HT-29 (cell line): ENCODE data around the gene CAPN7. TPM values are rescaled to one million over a fixed set of nuclear protein-coding genes. Genes with fewer than 3 reads are reported as not detected.

ENCODE experiments used
- DNase-seq: peaks from one replicate; pipeline ENCODE4 v3.0.0-alpha.2; 2015; ENCODE audit warnings: low spot score
- total RNA-seq: library from RNA; depleted of rRNA; stranded (reverse); fragments of >200 nt; shearing (Covaris generic); gene quantifications from 2 replicates; pipeline ENCODE4 v1.2.3, GENCODE V29; 2014

CAPN7 gene
- total RNA-seq, 1 experiment from 2014 or later: 12.3 TPM

DNA sequence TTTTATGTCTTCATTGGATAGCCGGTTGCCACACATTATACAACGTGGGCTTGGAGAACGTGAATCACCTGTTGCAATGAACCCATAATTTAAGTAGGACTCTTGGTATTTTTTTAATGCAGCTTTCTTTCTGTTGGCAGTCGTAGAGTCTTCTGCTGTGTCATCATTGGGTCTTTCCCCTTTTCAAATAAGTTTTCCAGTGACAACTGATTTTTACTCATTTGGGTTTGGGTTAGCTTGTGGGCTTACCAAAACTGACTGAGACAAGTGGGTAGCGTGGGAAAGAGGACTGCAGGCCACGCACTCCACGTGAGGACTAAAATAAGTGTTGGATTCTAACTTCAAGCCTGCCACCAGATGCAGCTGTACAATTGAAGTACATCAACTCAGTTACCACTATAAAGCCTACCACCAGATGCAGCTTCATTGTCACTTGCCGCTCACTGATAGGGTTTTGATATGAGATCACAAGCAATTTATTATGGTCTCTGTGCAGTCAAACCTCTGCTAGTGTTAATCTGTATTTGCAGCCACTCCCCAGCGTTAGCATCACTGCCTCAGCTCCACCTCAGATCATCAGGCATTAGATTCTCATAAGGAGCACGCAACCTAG lies 6.4 kb upstream of the CAPN7 start:
- no peak for DNase-seq

DNA sequence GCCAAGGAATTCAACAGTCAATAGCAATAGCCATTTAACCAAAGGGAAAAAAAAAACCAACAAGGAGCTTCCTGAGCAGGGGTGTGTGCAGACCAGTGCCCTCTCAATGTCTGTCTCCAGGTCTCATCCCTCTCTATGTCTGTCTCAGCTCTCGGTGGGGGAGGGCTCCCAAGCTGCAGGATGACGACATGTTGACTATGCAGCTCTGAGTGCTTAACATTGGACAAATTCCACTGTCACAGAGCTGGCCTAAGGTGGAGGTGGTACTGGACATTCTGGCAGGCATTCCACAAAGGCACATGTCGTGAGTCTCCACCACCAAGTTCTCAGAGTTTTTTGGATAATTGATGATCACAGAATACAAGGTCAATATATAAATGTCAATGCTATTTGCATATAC lies 2.0 kb upstream of the CAPN7 start:
- no peak for DNase-seq

DNA sequence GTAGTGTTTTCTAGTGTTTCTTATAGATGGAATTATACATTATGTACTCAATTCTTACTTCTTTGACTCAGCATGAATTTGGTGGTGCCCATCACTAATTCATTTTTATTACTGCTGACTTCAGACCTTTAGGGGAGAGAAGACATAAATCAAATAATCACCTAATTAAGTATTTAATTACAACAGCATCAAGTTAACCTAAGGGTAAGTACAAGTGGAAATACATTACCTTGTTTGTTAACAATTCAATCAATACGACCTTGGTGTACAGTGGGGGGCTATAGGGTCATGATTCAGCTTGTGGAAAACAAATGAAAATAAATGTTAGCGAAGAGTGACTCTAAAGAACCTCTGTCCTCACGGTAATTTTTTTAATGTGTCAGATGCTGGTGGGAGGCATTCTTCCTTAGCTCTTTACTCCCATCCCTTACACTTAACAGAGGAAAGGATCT lies 538 bp upstream of the CAPN7 start:
- DNase-seq: no peak

DNA sequence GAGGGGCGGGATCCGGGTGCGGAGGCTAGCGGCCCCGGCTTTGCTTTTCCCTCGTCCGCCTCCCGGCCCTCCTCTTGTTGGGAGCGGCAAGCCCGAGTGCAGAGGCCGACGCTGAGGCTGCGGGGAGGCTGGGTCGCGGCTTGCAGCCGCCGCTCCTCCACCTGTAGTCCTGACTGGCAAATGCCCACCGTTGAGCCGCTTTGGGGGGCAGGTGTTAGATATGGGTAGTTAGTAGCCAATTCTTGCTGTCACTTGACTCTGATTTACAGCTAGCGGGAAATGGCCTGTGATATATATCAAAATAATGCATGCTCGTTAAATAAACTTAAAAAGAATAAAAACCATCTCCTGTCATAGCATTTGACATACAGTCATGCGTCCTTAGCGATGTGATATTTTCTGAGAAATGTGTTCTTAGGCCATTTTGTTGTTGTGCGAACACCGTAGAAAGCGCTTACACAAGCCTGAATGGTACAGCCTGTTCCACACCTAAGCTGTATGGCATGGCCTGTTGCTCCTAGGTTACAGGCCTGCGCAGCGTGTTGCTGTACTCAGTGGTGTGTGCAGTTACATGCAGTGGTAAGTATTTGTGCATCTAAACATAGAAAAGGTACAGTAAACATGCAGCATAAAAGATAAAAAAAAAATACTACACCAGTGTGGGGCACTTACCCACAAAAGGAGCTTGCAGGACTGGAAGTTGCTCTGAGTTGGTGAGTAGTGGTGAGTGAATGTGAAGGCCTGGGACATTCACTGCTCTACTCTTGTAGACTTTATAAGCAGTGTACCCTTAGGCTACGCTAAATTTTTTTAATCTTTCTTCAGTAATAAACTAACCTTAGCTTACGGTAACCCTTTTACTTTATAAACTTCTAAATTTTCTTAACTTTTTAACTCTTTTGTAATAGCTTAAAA lies 873 bp downstream of the CAPN7 start:
- peak; percentile 51 for DNase-seq

DNA sequence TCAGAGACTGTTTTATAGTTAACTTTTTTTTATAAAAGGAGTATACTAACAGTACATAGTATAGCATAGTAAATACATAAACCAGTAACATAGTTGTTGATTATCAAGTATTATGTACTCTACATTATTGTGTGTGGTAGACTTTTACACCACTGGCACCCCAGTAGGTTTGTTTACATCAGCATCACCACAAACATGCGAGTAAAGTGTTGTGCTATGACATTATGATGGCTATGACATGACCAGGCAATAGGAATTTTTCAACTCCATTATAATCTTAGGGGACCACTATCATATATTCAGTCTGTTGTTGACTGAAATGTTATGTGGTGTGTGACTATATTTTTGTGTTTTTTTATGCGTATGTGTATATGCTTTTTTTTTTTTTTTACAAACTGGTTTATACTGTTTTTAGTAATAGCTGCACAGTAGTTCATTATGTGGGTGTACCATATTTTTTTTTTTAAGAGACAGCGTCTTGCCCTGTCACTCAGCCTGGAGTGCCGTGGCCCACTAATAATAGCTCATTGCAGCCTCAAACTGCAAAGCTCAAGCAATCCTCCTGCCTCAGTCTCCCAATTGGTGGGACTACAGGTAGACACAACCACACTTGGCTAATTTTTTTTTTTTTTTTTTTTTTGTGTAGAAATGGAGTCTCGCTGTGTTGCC lies 1.9 kb downstream of the CAPN7 start:
- DNase-seq: no peak

DNA sequence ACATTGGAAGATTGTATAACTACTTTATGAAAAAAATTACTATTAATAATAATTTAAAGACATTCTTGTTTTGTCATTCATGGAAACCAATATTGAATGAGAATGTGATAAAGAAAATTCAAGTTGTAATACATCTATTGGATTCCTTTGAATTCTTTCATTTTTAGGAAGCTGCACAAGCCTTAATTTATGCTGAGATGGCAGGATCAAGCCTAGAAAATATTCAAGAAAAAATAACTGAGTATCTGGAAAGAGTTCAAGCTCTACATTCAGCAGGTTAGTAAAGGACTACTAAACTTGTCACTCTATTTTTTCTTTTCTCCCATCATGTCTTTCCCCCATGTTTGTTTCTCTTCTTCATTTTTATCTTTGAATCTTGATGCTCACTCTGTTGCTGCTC lies 5.9 kb downstream of the CAPN7 start:
- DNase-seq: no peak

DNA sequence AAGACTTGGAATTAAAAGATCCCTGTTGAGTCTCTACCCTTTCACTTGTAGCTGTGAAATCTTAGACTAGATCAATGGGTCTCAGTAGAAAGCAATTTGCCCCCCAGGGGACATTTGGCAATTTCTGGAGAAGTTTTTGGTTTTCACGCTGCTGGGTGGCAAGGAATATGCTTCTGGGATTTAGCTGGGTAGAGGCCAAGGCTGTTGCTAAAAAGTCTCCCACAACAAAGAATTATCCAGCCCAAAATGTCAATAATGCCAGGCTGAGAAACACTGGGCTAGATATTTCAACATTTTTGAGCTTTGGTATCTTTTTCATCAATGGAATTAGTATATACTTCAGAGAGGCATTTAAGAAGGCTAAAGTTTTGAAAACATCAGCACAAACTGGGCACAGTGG lies 8.7 kb downstream of the CAPN7 start:
- no peak for DNase-seq

DNA sequence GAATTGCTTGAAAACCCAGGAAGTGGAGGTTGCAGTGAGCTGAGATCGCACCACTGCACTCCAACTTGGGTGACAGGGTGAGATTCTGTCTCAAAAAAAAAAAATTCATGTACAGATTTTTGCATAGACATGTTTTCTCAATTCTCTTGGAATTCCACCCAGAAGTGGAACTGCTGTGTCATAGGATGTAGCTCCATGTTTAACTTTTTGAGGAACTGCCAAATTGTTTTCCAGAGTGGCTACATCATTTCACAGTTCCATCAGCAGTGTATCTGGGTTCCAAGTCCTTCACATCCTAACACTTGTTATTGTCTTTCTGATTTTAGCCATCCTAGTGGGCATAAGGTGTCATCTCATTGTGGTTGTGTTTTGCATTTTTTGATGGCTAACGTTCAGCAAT lies 9.9 kb downstream of the CAPN7 start:
- no peak for DNase-seq

DNA sequence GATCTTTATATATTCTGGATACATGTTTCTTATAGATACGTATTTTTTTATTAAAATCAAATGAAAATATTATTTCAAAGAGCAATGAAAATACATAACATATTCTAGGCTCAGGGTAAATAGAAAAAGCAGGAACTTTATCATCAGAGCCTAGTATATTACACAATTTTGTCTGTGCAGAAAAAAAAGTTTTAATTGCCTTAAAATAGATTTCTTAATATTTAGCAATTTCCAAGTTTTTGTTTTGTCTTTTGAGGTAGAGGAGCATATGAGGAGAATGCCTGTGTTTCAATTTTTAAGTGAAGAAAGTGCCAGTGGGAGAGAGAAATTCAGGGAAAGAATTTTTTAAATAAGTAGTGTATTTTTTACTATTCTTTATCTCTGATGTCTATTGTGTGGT lies 10.5 kb downstream of the CAPN7 start:
- DNase-seq: no peak

DNA sequence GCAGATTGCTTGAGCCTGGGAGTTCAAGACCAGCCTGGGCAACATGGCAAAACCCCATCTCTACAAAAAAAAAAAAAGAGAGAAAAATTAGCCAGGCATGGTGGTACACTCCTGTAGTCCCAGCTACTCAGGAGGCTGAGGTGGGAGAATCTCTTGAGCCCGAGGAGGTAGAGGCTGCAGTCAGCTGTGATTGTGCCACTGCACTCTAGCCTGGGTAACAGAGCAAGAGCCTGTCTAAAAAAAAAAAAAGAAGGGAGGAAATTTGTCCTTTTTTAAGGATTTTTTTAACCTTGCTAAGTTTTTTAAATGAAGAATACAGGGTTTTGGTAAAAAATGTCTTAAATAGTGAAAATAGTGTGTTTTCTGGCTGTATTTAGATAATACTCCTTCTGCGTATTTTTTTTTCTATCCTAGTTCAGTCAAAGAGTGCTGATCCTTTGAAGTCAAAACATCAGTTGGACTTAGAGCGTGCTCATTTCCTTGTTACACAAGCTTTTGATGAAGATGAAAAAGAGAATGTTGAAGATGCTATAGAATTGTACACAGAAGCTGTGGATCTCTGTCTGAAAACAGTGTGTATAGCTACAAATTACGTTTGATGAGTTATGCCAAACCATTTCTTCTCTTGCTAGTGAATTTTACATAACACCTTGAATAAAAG lies 11.1 kb downstream of the CAPN7 start:
- no peak for DNase-seq

DNA sequence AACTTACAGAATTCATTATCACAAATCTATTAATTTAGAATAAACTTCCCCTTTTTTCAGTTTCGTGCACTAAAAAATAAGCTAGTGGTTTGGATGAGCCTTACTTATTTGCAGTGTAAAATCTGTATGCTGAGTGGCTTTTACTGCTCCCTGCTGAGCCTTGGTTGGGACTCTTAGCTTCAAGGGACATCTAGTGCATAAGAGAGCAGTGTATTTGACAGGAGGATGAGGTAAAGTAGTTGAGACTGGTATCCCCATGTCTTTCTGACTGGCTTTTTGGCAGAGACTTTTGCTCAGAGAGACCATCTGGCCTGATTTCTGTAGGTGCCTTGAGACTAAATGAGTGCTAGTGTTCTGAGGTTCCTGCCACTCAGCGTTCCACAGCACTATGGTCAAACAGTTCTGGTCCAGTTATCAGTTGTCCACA lies 11.8 kb downstream of the CAPN7 start:
- DNase-seq: no peak

DNA sequence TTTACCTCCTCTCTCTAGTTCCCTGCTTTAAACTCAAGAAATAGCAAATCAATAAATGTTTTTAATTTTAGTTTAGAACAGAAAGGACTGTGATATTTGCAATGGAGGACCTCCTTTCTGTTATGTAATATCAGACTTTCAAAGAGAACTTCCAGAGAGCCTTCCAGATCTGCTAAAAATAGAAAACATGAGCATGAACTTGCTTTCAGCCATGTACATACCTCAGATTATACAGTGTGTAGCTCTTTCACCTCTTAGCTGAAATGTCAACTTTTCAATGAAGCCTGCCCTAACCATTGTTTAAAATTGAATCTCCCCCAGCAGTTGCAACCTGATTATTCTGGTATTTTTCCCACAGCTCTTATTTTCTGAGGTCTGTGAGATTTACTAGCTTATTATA lies 12.6 kb downstream of the CAPN7 start:
- no peak for DNase-seq

DNA sequence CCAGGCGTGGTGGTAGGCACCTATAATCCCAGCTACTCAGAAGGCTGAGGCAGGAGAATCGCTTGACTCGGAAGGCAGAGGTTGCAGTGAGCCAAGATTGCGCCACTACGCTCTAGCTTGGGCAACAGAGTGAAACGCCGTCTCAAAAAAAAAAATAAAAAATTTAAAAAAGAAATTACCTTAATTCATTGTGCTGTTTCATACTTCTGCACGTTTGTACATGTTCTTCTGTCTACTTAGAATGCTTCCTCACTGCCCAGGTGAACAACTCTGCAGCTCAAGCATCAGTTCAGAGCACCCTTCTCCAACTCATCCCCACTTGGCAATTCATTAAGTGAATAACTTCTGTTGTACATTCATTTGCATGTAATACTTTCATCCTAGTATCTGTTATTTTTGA lies 14.0 kb downstream of the CAPN7 start:
- DNase-seq: no peak

DNA sequence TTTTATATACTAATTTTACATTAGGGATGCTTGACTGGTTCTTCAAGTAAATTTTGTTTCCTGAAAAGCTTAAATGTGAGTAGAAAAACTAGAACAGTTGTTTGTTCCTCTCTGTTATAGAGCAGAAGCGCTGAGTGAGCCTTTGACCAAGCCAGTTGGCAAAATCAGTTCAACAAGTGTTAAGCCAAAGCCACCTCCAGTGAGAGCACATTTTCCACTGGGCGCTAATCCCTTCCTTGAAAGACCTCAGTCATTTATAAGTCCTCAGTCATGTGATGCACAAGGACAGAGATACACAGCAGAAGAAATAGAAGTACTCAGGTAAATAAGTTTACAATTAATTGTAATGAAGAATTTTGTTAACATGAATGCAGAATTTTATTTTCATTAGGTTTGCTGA lies 14.6 kb downstream of the CAPN7 start:
- no peak for DNase-seq

DNA sequence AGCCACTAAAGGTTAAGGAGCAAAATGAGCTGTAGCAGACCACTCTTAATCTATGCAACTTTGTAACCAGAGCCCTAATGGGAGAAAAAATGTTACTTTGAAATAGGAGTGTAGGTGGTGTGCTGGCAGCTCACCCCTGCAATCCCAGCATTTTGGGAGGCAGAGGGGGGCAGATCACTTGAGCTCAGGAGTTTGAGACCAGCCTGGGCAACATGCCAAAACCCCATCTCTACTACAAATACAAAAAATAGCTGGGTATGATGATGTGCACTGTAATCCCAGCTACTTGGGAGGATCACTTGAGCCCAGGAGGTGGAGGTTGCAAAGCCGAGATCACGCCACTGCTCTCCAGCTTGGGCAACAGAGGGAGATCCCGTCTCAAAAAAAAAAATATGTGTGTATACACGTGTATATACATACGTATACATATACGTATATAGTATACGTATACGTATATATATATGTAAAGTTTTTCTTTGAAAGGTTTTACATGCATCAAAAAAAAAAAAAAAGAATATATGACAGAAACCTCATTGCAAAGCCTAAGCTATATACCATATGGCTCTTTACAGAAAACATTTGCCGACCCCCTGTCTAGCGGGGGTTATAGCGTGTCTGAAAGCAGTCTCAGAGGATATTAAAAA lies 15.7 kb downstream of the CAPN7 start:
- no peak for DNase-seq

DNA sequence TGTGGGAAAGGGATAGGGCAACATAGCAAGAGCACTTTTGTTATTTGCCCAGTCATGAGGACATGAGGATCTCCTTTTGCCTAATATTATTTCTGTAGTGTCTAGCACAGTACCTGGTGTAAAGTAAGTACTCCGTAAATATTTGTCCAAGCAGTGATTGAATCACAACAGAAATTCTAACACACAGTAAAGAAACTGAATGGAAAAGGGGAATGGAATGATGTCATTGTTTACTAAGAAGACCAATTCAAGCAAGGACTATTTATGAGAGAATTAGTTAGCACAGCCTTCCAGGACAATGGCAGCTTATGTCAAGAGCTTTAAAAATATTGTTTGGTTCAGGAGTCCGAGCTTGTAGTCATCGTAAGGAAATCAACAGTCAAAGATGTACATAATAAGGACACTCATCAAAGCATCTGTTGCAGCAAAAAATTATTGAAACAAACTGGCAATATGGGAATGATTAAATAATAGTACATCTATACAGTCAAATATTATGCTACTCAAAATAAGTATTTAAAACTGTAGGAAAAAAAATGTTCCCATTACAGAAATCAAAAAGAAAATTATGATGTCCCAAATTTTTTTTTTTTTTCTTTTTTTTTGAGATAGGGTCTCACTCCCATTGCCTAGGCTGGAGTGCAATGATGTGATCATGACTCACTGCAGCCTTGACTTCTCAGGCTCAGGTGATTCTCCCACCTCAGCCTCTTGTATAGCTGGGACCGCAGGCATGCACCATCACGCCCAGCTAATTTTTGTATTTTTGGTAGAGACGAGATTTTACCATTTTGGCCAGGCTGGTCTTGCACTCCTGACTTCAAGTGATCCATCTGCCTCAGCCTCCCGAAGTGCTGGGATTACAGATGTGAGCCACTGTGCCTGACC lies 17.9 kb downstream of the CAPN7 start:
- DNase-seq: no peak

DNA sequence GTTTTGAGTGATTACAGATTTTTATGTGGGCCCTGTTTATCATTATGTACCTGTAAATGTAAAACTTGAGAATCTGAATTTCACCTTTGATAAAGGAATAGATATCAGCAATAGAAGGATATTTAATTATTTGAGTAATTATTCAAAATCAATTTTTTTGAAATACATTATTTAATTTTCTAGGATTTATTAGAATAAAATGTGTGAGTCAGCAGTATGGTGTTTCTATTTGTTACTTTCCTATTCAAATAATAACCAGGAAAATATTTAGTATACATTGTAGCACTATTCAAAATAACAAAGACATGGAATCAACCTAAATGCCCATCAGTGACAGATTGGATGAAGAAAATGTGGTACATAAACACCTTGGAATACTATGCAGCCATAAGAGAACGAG lies 22.1 kb downstream of the CAPN7 start:
- no peak for DNase-seq

DNA sequence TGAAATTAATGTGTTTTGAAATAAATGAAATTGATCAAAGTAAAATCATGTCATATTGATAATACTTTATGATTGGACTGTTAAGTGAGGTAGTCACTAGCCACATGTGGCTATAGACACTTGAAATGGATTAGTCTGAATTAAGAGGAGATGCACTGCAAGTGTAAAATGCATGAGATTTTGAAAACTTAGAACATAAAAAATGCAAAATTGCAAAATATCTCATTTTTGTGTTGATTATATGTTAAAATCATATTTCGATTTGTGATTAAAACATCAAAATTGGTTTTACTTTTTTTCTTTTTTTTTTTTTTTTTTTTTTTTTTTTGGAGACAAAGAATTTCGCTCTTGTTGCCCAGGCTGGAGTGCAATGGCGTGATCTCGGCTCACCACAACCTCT lies 23.2 kb downstream of the CAPN7 start:
- no peak for DNase-seq

DNA sequence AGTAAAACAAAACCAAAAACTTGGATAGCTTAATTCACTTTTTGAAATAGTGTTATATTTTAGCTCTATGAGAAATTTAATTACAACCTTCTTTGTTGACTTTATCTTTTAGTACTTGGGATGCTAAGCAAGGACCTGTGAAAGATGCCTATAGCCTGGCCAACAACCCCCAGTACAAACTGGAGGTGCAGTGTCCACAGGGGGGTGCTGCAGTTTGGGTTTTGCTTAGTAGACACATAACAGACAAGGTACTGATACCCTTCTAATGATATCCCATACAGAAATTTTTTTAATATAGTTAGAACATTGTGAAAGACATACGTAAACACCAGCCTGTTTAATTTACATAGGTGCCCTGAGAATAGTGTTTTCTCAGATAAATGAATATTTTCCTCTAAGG lies 35.3 kb downstream of the CAPN7 start:
- DNase-seq: peak; percentile 5

DNA sequence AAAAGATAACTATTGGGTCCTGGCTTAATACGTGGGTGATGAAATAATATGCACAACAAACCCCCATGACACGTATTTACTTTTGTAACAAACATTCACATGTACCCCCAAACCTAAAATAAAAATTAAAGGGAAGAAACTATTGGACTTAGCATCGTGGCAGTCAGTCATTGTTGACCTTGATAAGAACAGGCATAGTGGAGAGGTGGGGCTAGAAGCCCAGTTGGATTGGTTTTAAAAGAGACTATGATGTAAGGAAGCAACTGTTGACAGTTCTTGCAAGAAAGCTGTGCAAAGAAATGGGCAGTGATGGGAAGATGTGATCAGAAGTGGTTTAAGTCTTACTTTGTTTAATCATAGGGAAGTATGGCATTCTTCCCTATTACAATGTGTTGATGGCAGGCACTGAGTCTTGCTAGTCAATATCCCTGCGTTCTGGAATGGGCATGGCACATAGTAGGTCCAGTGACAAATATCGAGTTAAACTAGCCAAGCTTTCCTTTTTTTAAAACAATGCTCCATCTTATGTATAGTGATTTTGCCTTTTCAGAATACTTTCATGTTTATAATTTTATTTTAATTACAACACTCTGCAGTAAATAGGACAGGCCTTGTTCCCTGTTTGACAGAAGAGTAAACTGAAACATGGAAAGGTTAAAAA lies 37.9 kb downstream of the CAPN7 start:
- no peak for DNase-seq
